ENCODE data around the gene NUBPL.

DNA sequence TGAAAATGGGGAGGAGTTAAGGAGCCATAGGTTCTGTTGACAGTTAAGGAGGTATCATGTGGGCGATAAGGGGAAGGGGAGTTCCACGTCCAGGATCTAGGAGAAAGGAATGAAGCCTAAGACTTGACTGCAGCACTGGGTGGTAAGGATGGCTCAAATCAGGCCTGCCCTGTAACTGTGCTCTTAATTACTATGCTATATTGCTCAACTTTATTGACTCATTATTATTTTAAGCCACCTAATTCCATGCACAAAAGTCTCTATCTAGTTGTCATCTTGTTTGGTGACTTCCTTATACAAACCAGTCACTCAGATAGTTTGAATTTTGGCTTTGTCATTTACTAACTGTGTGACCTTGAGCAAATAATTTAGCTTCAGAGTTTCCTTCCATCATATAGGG is 273.8 kb downstream of the NUBPL start:
- no peak for TF ChIP-seq POLR2AphosphoS5 (IDR thresholded peaks at IDR 0.05)
- TF ChIP-seq, protein P1, sequence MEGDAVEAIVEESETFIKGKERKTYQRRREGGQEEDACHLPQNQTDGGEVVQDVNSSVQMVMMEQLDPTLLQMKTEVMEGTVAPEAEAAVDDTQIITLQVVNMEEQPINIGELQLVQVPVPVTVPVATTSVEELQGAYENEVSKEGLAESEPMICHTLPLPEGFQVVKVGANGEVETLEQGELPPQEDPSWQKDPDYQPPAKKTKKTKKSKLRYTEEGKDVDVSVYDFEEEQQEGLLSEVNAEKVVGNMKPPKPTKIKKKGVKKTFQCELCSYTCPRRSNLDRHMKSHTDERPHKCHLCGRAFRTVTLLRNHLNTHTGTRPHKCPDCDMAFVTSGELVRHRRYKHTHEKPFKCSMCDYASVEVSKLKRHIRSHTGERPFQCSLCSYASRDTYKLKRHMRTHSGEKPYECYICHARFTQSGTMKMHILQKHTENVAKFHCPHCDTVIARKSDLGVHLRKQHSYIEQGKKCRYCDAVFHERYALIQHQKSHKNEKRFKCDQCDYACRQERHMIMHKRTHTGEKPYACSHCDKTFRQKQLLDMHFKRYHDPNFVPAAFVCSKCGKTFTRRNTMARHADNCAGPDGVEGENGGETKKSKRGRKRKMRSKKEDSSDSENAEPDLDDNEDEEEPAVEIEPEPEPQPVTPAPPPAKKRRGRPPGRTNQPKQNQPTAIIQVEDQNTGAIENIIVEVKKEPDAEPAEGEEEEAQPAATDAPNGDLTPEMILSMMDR (IDR thresholded peaks at IDR 0.05 in 8 of 11, conservative IDR thresholded peaks at IDR 0.05 in 3 of 11): no peak
